ENCODE results near the gene ATXN1. TPM values are rescaled to one million over a fixed set of nuclear protein-coding genes. Genes with fewer than 3 reads are reported as not detected.
A peak's percentile ranks its signal among the peaks of the same experiment; 100 is the strongest.

Gene ATXN1
- total RNA-seq, 1 donor from 2014 or later: 71.2 TPM

GRCh38 chr6:16419636-16420336 is 341.5 kb downstream of the ATXN1 start:
- Histone ChIP-seq H3K36me3 (no peaks in the 10 kb centered on the region), H3K27ac (peak overlapping the region; percentile 70), H3K27me3 (no peaks in the 10 kb centered on the region), H3K4me1 (peaks cover 18% of the 10 kb centered on the region), H3K4me3 (no peak overlapping the region), H3K9me3 (no peaks in the 10 kb centered on the region)
- ATAC-seq: no peak
- no peak for TF ChIP-seq CTCF (IDR thresholded peaks at IDR 0.05)
- intact Hi-C loops (cut with DNase I): no loop called here
- no peak for DNase-seq

GRCh38 chr6:16418151-16418550 is 343.1 kb downstream of the ATXN1 start:
- intact Hi-C loops (cut with DNase I): no loop called here
- no peaks in the 10 kb centered on the region for H3K27me3 ChIP-seq

GRCh38 chr6:16415677-16416076 is 345.6 kb downstream of the ATXN1 start:
- intact Hi-C loops (cut with DNase I): no loop called here

More at GRCh38 chr6:16418151-16418550, 343.1 kb downstream of the ATXN1 start:
- no peaks in the 10 kb centered on the region for H3K36me3 ChIP-seq
- no peak overlapping the region for H3K4me3 ChIP-seq
- H3K27ac ChIP-seq: no peak overlapping the region
- no peak for TF ChIP-seq CTCF (IDR thresholded peaks at IDR 0.05)
- ATAC-seq: no peak
- no peaks in the 10 kb centered on the region for H3K9me3 ChIP-seq
- peaks cover 18% of the 10 kb centered on the region for H3K4me1 ChIP-seq
- DNase-seq: no peak

GRCh38 chr6:16414205-16414604 is 347.1 kb downstream of the ATXN1 start:
- Histone ChIP-seq H3K4me1 (no peaks in the 10 kb centered on the region), H3K27me3 (no peaks in the 10 kb centered on the region), H3K9me3 (no peaks in the 10 kb centered on the region), H3K4me3 (no peak overlapping the region), H3K27ac (no peak overlapping the region), H3K36me3 (no peaks in the 10 kb centered on the region)
- intact Hi-C loops (cut with DNase I): no loop called here
- no peak for DNase-seq
- no peak for ATAC-seq
- no peak for TF ChIP-seq CTCF (IDR thresholded peaks at IDR 0.05)

More at GRCh38 chr6:16415677-16416076, 345.6 kb downstream of the ATXN1 start:
- Histone ChIP-seq H3K27me3 (no peaks in the 10 kb centered on the region), H3K4me1 (peaks cover 3% of the 10 kb centered on the region), H3K9me3 (no peaks in the 10 kb centered on the region), H3K36me3 (no peaks in the 10 kb centered on the region), H3K27ac (no peak overlapping the region), H3K4me3 (no peak overlapping the region)
- TF ChIP-seq CTCF (IDR thresholded peaks at IDR 0.05): no peak
- no peak for DNase-seq
- ATAC-seq: no peak

GRCh38 chr6:16413399-16413798 is 347.9 kb downstream of the ATXN1 start:
- intact Hi-C loops (cut with DNase I): no loop called here
- ATAC-seq: no peak
- H3K27ac ChIP-seq: no peak overlapping the region
- no peak overlapping the region for H3K4me3 ChIP-seq
- H3K9me3 ChIP-seq: no peaks in the 10 kb centered on the region
- H3K27me3 ChIP-seq: no peaks in the 10 kb centered on the region
- no peak for TF ChIP-seq CTCF (IDR thresholded peaks at IDR 0.05)
- no peak for DNase-seq
- no peaks in the 10 kb centered on the region for H3K4me1 ChIP-seq
- H3K36me3 ChIP-seq: no peaks in the 10 kb centered on the region

All from upper lobe of right lung (tissue), 1 donor.